Tibial nerve (tissue), 4 donors: ENCODE results near the gene SUPT3H. TPM values are rescaled to one million over a fixed set of nuclear protein-coding genes. Genes with fewer than 3 reads are reported as not detected.

Experiments used
- DNase-seq, 2 donors: peaks; one replicate each; pipeline ENCODE4 v3.0.0-alpha.2; 2019; ENCODE audit warnings: low spot score in 2 of 2
- H3K27ac ChIP-seq, 4 donors: fragments of 200-600 bp; sonication (generic) in 3 of 4; one replicate each; pipeline ENCODE4 v1.5.1; 2017 to 2019; ENCODE audit warnings: mild to moderate bottlenecking in 1 of 4
- H3K27me3 ChIP-seq, 2 donors: fragments of 200-600 bp; sonication (generic) in 1 of 2; one replicate each; pipeline versions ENCODE4 v1.5.1 to v1.6.0; 2017 to 2019
- H3K36me3 ChIP-seq, 3 donors: fragments of 200-600 bp; sonication (generic); one replicate each; pipeline ENCODE4 v1.5.1; 2018 to 2019
- H3K4me1 ChIP-seq, 4 donors: fragments of 200-600 bp; sonication (generic) in 3 of 4; one replicate each; pipeline ENCODE4 v1.5.1; 2017 to 2019
- H3K4me3 ChIP-seq, 4 donors: fragments of 200-600 bp; sonication (generic) in 3 of 4; one replicate each; pipeline ENCODE4 v1.5.1; 2017 to 2019; ENCODE audit warnings: mild to moderate bottlenecking in 1 of 4, moderate library complexity in 1 of 4
- H3K9me3 ChIP-seq, 4 donors: fragments of 200-600 bp; sonication (generic) in 3 of 4; one replicate each; pipeline ENCODE4 v1.5.1; 2017 to 2019
- EP300 ChIP-seq, 2 donors: sonication (generic); formaldehyde crosslinking; IDR thresholded peaks; one replicate each; pipeline ENCODE4 v1.6.1; 2017; ENCODE audit warnings: antibody characterized with exemption in 2 of 2, mild to moderate bottlenecking in 1 of 2
- POLR2A ChIP-seq, 2 donors: fragments of 450-650 bp; IDR thresholded peaks; one replicate each; pipeline ENCODE4 v1.6.1; 2017; ENCODE audit warnings: antibody characterized with exemption in 2 of 2, mild to moderate bottlenecking in 2 of 2, moderate library complexity in 2 of 2
- WGBS, 2 donors: methylation state at CpG; one replicate each; pipeline ENCODE4 v1.1.5; 2018; 5-methylcytosine and 5-hydroxymethylcytosine counted together
- total RNA-seq, 4 donors: library from RNA; depleted of rRNA; stranded (reverse); fragments of >200 nt; gene quantifications; one replicate each; pipeline ENCODE4 v1.1.0, GENCODE V29; 2016
- TF ChIP-seq, protein P1 (sequence below), 5 experiments: fragments of 200-600 bp in 3 of 5; fragments of 450-650 bp in 2 of 5; sonication (generic) in 3 of 5; IDR thresholded peaks; one replicate each; pipeline ENCODE4 v1.5.1; 2016 to 2019; ENCODE audit warnings: antibody characterized with exemption in 5 of 5, mild to moderate bottlenecking in 3 of 5, moderate library complexity in 2 of 5

Gene SUPT3H
- total RNA-seq, 4 donors from 2014 or later = 6.6 to 16.5 (median 14.8) TPM

DNA sequence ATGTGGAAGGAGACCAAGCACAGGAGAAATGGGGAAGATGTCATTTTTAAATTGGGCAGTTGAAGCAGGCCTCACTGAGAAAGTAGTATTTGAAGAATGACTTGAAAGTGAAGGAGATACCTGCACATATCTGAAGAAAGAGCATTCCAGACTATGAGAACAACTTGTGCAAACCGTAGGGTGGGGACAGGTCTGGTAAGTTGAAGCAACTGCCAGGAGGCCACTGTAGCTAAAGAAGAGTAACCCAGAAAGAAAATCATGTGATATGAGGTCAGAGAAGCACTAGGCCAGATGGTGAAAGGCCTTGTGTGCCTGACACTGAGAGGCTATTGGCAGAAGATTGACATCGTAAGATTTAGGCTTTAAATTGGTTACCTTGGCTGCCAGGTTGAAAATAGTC lies 4.7 kb upstream of the SUPT3H start:
- no peaks in the 10 kb centered on the region for H3K36me3 ChIP-seq
- H3K4me3 ChIP-seq = no peak overlapping the region
- H3K27ac ChIP-seq = no peak overlapping the region
- TF ChIP-seq EP300 (IDR thresholded peaks at IDR 0.05) = no peak
- TF ChIP-seq, protein P1, sequence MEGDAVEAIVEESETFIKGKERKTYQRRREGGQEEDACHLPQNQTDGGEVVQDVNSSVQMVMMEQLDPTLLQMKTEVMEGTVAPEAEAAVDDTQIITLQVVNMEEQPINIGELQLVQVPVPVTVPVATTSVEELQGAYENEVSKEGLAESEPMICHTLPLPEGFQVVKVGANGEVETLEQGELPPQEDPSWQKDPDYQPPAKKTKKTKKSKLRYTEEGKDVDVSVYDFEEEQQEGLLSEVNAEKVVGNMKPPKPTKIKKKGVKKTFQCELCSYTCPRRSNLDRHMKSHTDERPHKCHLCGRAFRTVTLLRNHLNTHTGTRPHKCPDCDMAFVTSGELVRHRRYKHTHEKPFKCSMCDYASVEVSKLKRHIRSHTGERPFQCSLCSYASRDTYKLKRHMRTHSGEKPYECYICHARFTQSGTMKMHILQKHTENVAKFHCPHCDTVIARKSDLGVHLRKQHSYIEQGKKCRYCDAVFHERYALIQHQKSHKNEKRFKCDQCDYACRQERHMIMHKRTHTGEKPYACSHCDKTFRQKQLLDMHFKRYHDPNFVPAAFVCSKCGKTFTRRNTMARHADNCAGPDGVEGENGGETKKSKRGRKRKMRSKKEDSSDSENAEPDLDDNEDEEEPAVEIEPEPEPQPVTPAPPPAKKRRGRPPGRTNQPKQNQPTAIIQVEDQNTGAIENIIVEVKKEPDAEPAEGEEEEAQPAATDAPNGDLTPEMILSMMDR (IDR thresholded peaks at IDR 0.05) = no peak
- DNase-seq = no peak
- peaks cover 0 to 9% (median 3%) of the 10 kb centered on the region in 4 donors for H3K4me1 ChIP-seq
- H3K9me3 ChIP-seq = no peaks in the 10 kb centered on the region
- no peaks in the 10 kb centered on the region for H3K27me3 ChIP-seq
- 92 to 94% methylated on average over 2 of the region's 2 CpGs for WGBS, 2 donors

DNA sequence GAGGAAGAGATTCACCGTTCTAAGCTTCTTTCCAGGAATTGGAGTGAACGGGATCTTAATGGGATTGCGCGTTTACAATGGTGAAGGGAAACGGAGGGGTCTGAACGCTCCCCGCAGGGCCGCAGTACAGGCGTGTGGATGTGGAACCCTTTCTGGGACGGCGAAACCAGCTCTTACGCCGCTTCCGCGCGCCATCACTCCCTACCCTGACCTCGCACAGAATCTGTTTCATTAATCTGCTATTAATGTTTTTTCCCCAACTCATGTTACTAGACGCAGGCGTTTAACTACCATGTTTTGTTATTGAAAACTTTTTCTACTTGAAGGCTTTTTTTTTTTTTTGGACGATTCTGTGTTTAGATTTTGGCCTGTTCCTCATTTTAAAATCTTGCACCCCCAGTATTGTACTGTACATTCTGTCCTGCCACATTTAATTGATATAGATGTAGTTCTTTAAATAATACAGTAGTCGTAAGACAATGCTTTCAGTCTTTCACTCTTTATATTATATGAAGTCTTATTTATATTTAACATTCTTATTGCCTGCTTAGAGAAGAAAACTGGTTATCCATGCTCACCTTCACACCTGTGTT lies 696 bp upstream of the SUPT3H start:
- TF ChIP-seq EP300 (IDR thresholded peaks at IDR 0.05) = no peak
- TF ChIP-seq, protein P1 (IDR thresholded peaks at IDR 0.05) = peak in 1 of 5 experiments; percentile 0

DNA sequence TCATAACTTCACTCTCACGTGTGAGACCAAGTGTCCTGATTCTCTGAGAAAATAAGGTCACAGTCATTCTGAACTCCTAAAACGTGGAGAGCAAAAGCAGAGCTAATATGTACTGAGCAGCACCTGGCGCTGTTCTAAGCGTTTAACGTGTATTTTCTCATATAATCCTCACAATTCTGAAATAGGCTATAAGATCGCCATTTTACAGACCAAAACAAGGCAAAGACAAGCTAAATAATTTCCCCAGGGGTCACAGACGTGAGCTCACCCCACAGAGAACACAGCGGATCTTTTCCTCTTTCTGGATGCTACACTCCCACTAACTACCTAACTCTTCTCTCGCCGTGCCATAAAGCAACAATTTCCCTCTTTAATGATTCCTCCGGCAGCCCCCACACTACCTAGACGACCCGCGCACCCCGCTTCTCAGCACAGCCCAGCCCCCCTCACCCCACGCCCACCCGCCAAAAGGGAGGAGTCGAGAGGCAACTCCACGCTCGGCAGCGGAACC lies 636 bp downstream of the SUPT3H start:
- Histone ChIP-seq H3K4me1 (peaks cover 0 to 25% (median 4%) of the 10 kb centered on the region in 4 donors), H3K27me3 (no peaks in the 10 kb centered on the region), H3K9me3 (no peaks in the 10 kb centered on the region), H3K4me3 (peak overlapping the region; percentile 81 to 95 (median 90)), H3K27ac (peak overlapping the region; percentile 96 to 100 (median 98)), H3K36me3 (no peaks in the 10 kb centered on the region)
- WGBS, 2 donors = 0 to 1% methylated on average over 21 of the region's 21 CpGs
- peak; percentile 49 to 72 for DNase-seq
- TF ChIP-seq EP300 (IDR thresholded peaks at IDR 0.05) = no peak
- TF ChIP-seq, protein P1 (IDR thresholded peaks at IDR 0.05) = no peak
- TF ChIP-seq POLR2A (IDR thresholded peaks at IDR 0.05) = peak in 1 of 2 donors; percentile 9

More for the DNA sequence above, 696 bp upstream of the SUPT3H start:
- H3K9me3 ChIP-seq = no peaks in the 10 kb centered on the region
- H3K4me1 ChIP-seq = peaks cover 0 to 25% (median 4%) of the 10 kb centered on the region in 4 donors
- WGBS, 2 donors = 0 to 2% methylated on average over 19 to 21 of the region's 21 CpGs
- peak overlapping the region; percentile 81 to 95 (median 90) for H3K4me3 ChIP-seq
- no peaks in the 10 kb centered on the region for H3K27me3 ChIP-seq
- H3K27ac ChIP-seq = peak overlapping the region; percentile 96 to 100 (median 98)
- H3K36me3 ChIP-seq = no peaks in the 10 kb centered on the region
- DNase-seq = no peak

DNA sequence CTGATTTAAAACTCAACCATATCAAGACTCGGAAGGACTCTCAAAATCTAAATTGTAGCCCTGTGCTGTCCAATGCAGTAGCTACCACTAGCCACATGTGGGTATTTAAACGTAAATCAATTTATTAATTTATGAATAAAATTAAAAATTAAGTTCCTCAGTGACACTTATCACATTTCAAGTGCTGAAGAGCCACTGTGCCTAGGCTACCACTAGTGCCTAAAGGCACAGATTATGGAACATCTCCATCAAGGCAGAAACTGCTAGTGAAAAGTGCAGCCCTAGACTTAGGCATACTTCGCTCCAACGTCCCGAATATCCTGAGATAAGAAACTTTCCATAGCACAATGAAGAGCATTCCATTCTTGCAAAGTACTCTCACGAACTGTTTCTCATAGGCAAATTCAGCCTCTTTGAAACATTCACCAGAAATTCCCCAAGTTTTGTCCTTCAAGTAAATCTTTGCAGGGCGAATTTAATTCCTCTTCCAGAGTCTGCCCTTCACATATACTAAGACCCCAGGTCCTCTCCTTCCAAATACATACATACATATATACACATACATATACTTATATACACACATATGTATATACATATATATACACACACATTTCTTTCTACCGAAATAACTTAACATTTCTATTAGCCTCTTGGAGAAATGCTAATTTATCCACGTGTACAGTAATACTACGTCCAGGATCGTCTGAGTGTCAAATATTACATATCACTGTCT lies 1.3 kb downstream of the SUPT3H start:
- no peaks in the 10 kb centered on the region for H3K27me3 ChIP-seq
- DNase-seq = no peak
- no peaks in the 10 kb centered on the region for H3K9me3 ChIP-seq
- 21 to 24% methylated on average over 11 of the region's 11 CpGs for WGBS, 2 donors
- H3K27ac ChIP-seq = peak overlapping the region; percentile 96 to 100 (median 98)
- TF ChIP-seq POLR2A (IDR thresholded peaks at IDR 0.05) = no peak
- TF ChIP-seq EP300 (IDR thresholded peaks at IDR 0.05) = no peak
- TF ChIP-seq, protein P1 (IDR thresholded peaks at IDR 0.05) = no peak
- H3K4me3 ChIP-seq = peak overlapping the region; percentile 81 to 95 (median 90)
- H3K36me3 ChIP-seq = no peaks in the 10 kb centered on the region
- H3K4me1 ChIP-seq = peaks cover 0 to 25% (median 4%) of the 10 kb centered on the region in 4 donors

DNA sequence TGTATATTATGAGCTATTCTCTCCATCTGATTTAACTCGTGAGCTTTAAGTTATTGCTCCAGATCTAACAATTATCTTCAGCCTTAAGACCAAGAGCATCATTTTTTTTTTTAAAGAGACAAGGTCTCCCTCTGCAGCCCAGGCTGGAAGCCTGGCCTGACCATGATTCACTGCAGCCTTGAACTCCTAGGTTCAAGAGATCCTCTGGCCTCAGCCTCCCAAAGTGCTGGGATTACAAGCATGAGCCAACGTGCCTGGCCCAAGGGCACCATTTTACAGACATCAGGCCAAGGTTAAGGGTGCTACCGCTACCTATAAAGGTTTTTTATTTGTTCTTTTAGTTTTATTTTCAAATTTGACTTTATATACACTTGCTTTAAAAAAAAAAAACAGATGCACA lies 2.3 kb downstream of the SUPT3H start:
- WGBS, 2 donors = 76% methylated on average over 3 of the region's 3 CpGs
- no peaks in the 10 kb centered on the region for H3K9me3 ChIP-seq
- H3K27ac ChIP-seq = peak overlapping the region in 1 of 4 donors; percentile 99
- H3K4me1 ChIP-seq = peaks cover 0 to 25% (median 4%) of the 10 kb centered on the region in 4 donors
- TF ChIP-seq POLR2A (IDR thresholded peaks at IDR 0.05) = no peak
- TF ChIP-seq, protein P1 (IDR thresholded peaks at IDR 0.05) = no peak
- no peak for TF ChIP-seq EP300 (IDR thresholded peaks at IDR 0.05)
- no peak overlapping the region for H3K4me3 ChIP-seq
- no peak for DNase-seq
- H3K27me3 ChIP-seq = no peaks in the 10 kb centered on the region
- no peaks in the 10 kb centered on the region for H3K36me3 ChIP-seq
